Parathyroid adenoma (tissue), 2 donors: ENCODE measurements around the gene DLG1.
"Not testable (repeated sequence)": the region's sequence is repeated elsewhere in the genome, so short reads cannot be mapped to it uniquely, and the experiment has no call there.

Experiments used
- H2AFZ ChIP-seq: fragments of 300-600 bp; sonication (generic); one replicate; pipeline ENCODE4 v1.7.0; 2017; ENCODE audit warnings: antibody characterized with exemption, mild to moderate bottlenecking
- H3K27ac ChIP-seq: fragments of 300-600 bp; sonication (generic); one replicate; pipeline ENCODE4 v1.7.0; 2017
- H3K27me3 ChIP-seq: fragments of 300-600 bp; sonication (generic); one replicate; pipeline ENCODE4 v1.7.0; 2017; ENCODE audit warnings: low read length; ENCODE audit not compliant: control insufficient read depth, insufficient read depth
- H3K36me3 ChIP-seq: fragments of 300-600 bp; sonication (generic); one replicate; pipeline ENCODE4 v1.7.0; 2017; ENCODE audit warnings: low read length; ENCODE audit not compliant: control insufficient read depth, insufficient read depth
- H3K4me1 ChIP-seq: fragments of 300-600 bp; sonication (generic); one replicate; pipeline ENCODE4 v1.7.0; 2017; ENCODE audit warnings: control low read depth
- H3K4me2 ChIP-seq: fragments of 300-600 bp; sonication (generic); one replicate; pipeline ENCODE4 v1.7.0; 2017; ENCODE audit warnings: low read length
- H3K4me3 ChIP-seq: fragments of 300-600 bp; sonication (generic); one replicate; pipeline ENCODE4 v1.7.0; 2017; ENCODE audit warnings: low read depth, low read length
- H3K79me2 ChIP-seq: fragments of 300-600 bp; sonication (generic); one replicate; pipeline ENCODE4 v1.7.0; 2017; ENCODE audit warnings: control low read depth
- H3K9ac ChIP-seq: fragments of 300-600 bp; sonication (generic); one replicate; pipeline ENCODE4 v1.7.0; 2017; ENCODE audit warnings: mild to moderate bottlenecking
- H3K9me3 ChIP-seq: fragments of 300-600 bp; sonication (generic); one replicate; pipeline ENCODE4 v1.7.0; 2017; ENCODE audit warnings: low read length; ENCODE audit not compliant: control insufficient read depth
- CTCF ChIP-seq: fragments of 300-600 bp; sonication (generic); IDR thresholded peaks from one replicate; pipeline ENCODE4 v1.7.0; 2017; ENCODE audit warnings: antibody characterized with exemption, mild to moderate bottlenecking
- donor health status: primary hyperparathyroidism.

The DLG1 gene

GRCh38 chr3:197212290-197212689 lies 86.1 kb downstream of the DLG1 start:
- H3K79me2 ChIP-seq, result peaks cover 8% of the 10 kb centered on the region
- no peak overlapping the region for H3K27ac ChIP-seq
- H3K27me3 ChIP-seq, result no peaks in the 10 kb centered on the region
- no peaks in the 10 kb centered on the region for H3K9me3 ChIP-seq
- H2AFZ ChIP-seq, result no peak overlapping the region
- TF ChIP-seq CTCF, result no peak
- no peak overlapping the region for H3K4me3 ChIP-seq
- H3K9ac ChIP-seq, result no peak overlapping the region
- H3K36me3 ChIP-seq, result no peaks in the 10 kb centered on the region
- no peaks in the 10 kb centered on the region for H3K4me1 ChIP-seq
- H3K4me2 ChIP-seq, result no peak overlapping the region

GRCh38 chr3:197211698-197212097 lies 86.7 kb downstream of the DLG1 start:
- not testable (repeated sequence) for H3K4me3 ChIP-seq, H3K4me1 ChIP-seq, H2AFZ ChIP-seq, H3K9ac ChIP-seq, H3K9me3 ChIP-seq, H3K27ac ChIP-seq, H3K36me3 ChIP-seq, H3K4me2 ChIP-seq, H3K27me3 ChIP-seq
- H3K79me2 ChIP-seq, result peaks cover 10% of the 10 kb centered on the region

- Histone ChIP-seq H3K36me3 (no peaks in the 10 kb centered on the region), H3K27ac (no peak overlapping the region), H3K9me3 (no peaks in the 10 kb centered on the region), H3K4me3 (no peak overlapping the region), H3K4me2 (no peak overlapping the region), H3K79me2 (peaks cover 21% of the 10 kb centered on the region), H3K9ac (no peak overlapping the region), H3K27me3 (no peaks in the 10 kb centered on the region), H2AFZ (no peak overlapping the region), H3K4me1 (no peaks in the 10 kb centered on the region)
- TF ChIP-seq CTCF, result no peak
Measured at GRCh38 chr3:197209366-197210260, 88.8 kb downstream of the DLG1 start.

GRCh38 chr3:197206913-197207312 lies 91.5 kb downstream of the DLG1 start:
- Histone ChIP-seq H2AFZ (no peak overlapping the region), H3K27me3 (no peaks in the 10 kb centered on the region), H3K9ac (no peak overlapping the region), H3K4me2 (no peak overlapping the region), H3K4me3 (no peak overlapping the region), H3K4me1 (no peaks in the 10 kb centered on the region), H3K27ac (no peak overlapping the region), H3K9me3 (no peaks in the 10 kb centered on the region), H3K36me3 (no peaks in the 10 kb centered on the region), H3K79me2 (peaks cover 18% of the 10 kb centered on the region)
- TF ChIP-seq CTCF, result no peak

GRCh38 chr3:197205675-197206074 lies 92.7 kb downstream of the DLG1 start:
- H3K9ac ChIP-seq, result no peak overlapping the region
- no peak for TF ChIP-seq CTCF
- H3K4me2 ChIP-seq, result no peak overlapping the region
- peaks cover 20% of the 10 kb centered on the region for H3K79me2 ChIP-seq
- no peaks in the 10 kb centered on the region for H3K4me1 ChIP-seq
- H2AFZ ChIP-seq, result no peak overlapping the region
- no peaks in the 10 kb centered on the region for H3K27me3 ChIP-seq
- H3K36me3 ChIP-seq, result no peaks in the 10 kb centered on the region
- H3K4me3 ChIP-seq, result no peak overlapping the region
- no peak overlapping the region for H3K27ac ChIP-seq
- no peaks in the 10 kb centered on the region for H3K9me3 ChIP-seq
